Measurements from ENCODE around the gene SF3A1.
"Not testable (repeated sequence)": the region's sequence is repeated elsewhere in the genome, so short reads cannot be mapped to it uniquely, and the experiment has no call there.

The SF3A1 gene

DNA sequence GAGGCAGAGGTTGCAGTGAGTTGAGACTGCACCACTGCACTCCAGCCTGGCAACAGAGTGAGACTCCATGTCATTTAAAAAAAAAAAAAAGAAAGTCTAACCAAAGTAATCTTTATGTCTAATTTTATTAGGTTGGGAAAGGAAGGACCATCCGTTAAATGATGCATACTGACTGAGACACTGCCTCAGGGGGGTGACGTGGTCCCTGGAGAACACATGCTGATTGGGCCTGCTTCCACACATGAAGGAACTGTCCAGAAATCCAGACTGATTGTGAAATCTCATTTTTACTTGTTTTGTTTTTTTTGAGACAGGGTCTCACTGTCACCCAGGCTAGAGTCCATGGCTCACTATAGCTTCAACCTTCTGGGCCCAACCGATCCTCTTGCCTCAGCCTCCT lies 5.5 kb downstream of the SF3A1 start:
- H3K4me3 ChIP-seq (ENCODE audit: low read length in 2 of 2), result no peak overlapping the region
- H3K27ac ChIP-seq (ENCODE audit: low read depth in 2 of 2, low read length in 2 of 2), result no peak overlapping the region
- H3K9ac ChIP-seq (ENCODE audit: low read depth in 1 of 2, low read length in 2 of 2), result no peak overlapping the region
- H3K27me3 ChIP-seq (ENCODE audit: control insufficient read depth in 2 of 2, insufficient read depth in 2 of 2, low read length in 2 of 2), result no peaks in the 10 kb centered on the region
- H3K4me1 ChIP-seq (ENCODE audit: control insufficient read depth in 2 of 2, insufficient read depth in 2 of 2, low read length in 2 of 2), result peaks cover 9 to 12% of the 10 kb centered on the region in 2 donors
- no peaks in the 10 kb centered on the region for H3K9me3 ChIP-seq (ENCODE audit: control insufficient read depth in 2 of 2, low read length in 2 of 2)
- H3K36me3 ChIP-seq (ENCODE audit: control insufficient read depth in 2 of 2, insufficient read depth in 2 of 2, low read length in 2 of 2), result peaks cover 37 to 68% of the 10 kb centered on the region in 2 donors

DNA sequence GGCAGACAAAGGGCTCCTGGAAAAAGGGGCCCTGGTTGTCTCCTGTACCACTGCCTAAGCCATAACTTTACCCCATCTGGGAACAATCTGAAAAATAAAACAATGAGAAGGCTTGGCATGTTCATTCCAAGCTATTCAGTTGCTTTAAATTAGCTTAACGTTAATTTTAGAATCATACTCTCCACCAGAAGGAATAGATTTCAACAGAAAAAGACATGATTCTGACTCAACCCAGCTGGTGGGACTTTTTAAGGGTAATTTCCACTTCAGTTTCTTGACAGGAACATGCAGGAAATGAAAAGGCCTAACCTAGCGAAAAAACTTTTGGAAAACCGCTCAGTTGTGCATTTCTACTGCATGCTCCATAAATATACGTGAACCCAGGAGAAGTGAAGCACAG lies 7.9 kb downstream of the SF3A1 start:
- H3K9ac ChIP-seq (ENCODE audit: low read depth in 1 of 2, low read length in 2 of 2), result no peak overlapping the region
- H3K36me3 ChIP-seq (ENCODE audit: control insufficient read depth in 2 of 2, insufficient read depth in 2 of 2, low read length in 2 of 2), result peaks cover 61 to 88% of the 10 kb centered on the region in 2 donors
- H3K9me3 ChIP-seq (ENCODE audit: control insufficient read depth in 2 of 2, low read length in 2 of 2), result no peaks in the 10 kb centered on the region
- no peak overlapping the region for H3K27ac ChIP-seq (ENCODE audit: low read depth in 2 of 2, low read length in 2 of 2)
- no peak overlapping the region for H3K4me3 ChIP-seq (ENCODE audit: low read length in 2 of 2)
- no peaks in the 10 kb centered on the region for H3K4me1 ChIP-seq (ENCODE audit: control insufficient read depth in 2 of 2, insufficient read depth in 2 of 2, low read length in 2 of 2)
- H3K27me3 ChIP-seq (ENCODE audit: control insufficient read depth in 2 of 2, insufficient read depth in 2 of 2, low read length in 2 of 2), result no peaks in the 10 kb centered on the region

DNA sequence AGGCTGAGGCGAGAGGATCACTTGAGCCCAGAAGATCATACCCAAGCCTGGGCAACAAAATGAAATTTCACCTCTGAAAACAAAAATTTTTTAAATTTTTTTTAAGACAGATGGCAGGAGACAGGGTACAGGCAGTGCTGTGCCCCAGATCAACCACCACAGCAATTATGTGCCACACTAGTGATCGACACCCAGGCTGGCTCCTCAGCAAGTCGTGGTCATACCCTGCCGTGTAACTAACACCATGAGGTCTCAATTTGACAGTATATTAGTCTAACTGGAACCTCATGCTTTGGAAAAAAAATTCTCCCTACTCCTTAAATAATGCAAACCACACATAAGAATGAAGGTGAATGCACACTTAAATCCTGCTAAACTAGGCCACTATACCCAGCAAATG lies 8.3 kb downstream of the SF3A1 start:
- H3K9me3 ChIP-seq (ENCODE audit: control insufficient read depth in 2 of 2, low read length in 2 of 2), result no peaks in the 10 kb centered on the region
- H3K36me3 ChIP-seq (ENCODE audit: control insufficient read depth in 2 of 2, insufficient read depth in 2 of 2, low read length in 2 of 2), result peaks cover 65 to 89% of the 10 kb centered on the region in 2 donors
- H3K9ac ChIP-seq (ENCODE audit: low read depth in 1 of 2, low read length in 2 of 2), result no peak overlapping the region
- no peak overlapping the region for H3K27ac ChIP-seq (ENCODE audit: low read depth in 2 of 2, low read length in 2 of 2)
- H3K4me3 ChIP-seq (ENCODE audit: low read length in 2 of 2), result no peak overlapping the region
- H3K27me3 ChIP-seq (ENCODE audit: control insufficient read depth in 2 of 2, insufficient read depth in 2 of 2, low read length in 2 of 2), result no peaks in the 10 kb centered on the region
- no peaks in the 10 kb centered on the region for H3K4me1 ChIP-seq (ENCODE audit: control insufficient read depth in 2 of 2, insufficient read depth in 2 of 2, low read length in 2 of 2)

DNA sequence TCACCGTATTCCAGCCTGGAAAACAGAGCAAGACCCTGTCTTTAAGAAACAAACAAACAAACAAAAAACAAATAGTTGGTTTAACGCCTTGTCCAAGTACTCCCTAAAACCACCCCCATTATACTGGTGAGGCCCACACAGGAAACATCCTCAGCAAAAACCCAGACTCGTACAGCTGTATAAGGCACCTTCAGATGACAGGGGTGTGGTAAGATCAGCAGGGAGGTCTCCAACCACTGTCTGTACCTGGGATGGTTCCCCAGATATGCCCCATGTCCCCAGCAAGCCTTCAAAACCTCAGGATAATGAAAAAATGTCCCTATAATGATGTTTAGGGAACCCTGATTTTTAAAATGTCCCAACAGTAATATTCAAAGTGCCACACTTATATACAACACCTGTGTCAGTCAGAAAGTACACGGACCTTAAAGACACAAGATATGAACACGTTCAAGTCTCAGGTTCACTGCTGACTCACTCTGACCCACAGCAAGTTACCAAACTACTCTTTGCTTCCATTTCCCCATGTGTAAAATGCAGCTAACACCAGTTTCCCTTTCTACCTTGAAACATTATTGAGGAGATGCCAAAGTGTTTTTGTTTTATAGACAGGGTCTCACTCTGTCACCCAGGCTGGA lies 9.3 kb downstream of the SF3A1 start:
- no peak overlapping the region for H3K9ac ChIP-seq (ENCODE audit: low read depth in 1 of 2, low read length in 2 of 2)
- H3K4me1 ChIP-seq (ENCODE audit: control insufficient read depth in 2 of 2, insufficient read depth in 2 of 2, low read length in 2 of 2), result no peaks in the 10 kb centered on the region
- H3K27me3 ChIP-seq (ENCODE audit: control insufficient read depth in 2 of 2, insufficient read depth in 2 of 2, low read length in 2 of 2), result no peaks in the 10 kb centered on the region
- H3K4me3 ChIP-seq (ENCODE audit: low read length in 2 of 2), result no peak overlapping the region
- H3K27ac ChIP-seq (ENCODE audit: low read depth in 2 of 2, low read length in 2 of 2), result no peak overlapping the region
- H3K36me3 ChIP-seq (ENCODE audit: control insufficient read depth in 2 of 2, insufficient read depth in 2 of 2, low read length in 2 of 2), result peaks cover 68 to 92% of the 10 kb centered on the region in 2 donors
- no peaks in the 10 kb centered on the region for H3K9me3 ChIP-seq (ENCODE audit: control insufficient read depth in 2 of 2, low read length in 2 of 2)

DNA sequence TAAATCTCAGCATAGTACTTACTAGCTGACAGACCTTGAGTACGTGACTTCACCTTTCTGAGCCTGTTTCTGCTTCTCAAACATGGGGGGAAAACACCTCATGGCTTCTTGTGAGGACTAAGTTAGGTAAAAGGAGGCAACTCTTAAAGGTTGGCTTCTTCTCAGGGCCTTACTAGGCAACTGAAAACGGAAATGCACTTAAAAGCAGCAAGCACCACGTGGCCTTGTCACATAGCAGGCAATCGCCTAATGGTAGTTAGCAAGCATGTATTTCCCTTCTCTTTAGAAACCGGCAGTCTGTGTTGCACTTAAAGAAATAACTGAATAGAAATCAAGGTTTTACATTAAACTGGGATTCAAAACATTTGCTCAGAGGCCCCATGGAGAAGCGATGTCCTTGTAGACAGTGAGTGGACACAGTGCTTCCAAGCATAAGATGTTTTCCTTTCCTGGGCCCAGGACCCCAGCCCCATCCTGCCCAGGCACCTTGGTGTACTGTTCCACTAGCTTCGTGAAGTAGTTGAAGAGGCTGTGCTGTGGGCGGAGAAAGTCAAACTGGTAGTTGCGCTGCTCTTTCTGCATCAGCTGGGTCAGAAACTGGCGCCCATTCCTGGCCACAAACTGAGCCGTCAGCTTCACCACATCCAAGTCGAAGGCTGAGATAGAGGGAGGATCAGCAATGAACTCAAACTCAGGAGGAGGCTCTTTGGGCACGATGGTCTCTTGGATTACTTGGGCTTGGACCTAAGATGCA lies 12.1 kb downstream of the SF3A1 start:
- Histone ChIP-seq H3K4me1 (ENCODE audit: control insufficient read depth in 2 of 2, insufficient read depth in 2 of 2, low read length in 2 of 2) (no peaks in the 10 kb centered on the region), H3K27me3 (ENCODE audit: control insufficient read depth in 2 of 2, insufficient read depth in 2 of 2, low read length in 2 of 2) (no peaks in the 10 kb centered on the region), H3K4me3 (ENCODE audit: low read length in 2 of 2) (no peak overlapping the region), H3K27ac (ENCODE audit: low read depth in 2 of 2, low read length in 2 of 2) (no peak overlapping the region), H3K36me3 (ENCODE audit: control insufficient read depth in 2 of 2, insufficient read depth in 2 of 2, low read length in 2 of 2) (peaks cover 78 to 93% of the 10 kb centered on the region in 2 donors), H3K9me3 (ENCODE audit: control insufficient read depth in 2 of 2, low read length in 2 of 2) (no peaks in the 10 kb centered on the region), H3K9ac (ENCODE audit: low read depth in 1 of 2, low read length in 2 of 2) (no peak overlapping the region)

DNA sequence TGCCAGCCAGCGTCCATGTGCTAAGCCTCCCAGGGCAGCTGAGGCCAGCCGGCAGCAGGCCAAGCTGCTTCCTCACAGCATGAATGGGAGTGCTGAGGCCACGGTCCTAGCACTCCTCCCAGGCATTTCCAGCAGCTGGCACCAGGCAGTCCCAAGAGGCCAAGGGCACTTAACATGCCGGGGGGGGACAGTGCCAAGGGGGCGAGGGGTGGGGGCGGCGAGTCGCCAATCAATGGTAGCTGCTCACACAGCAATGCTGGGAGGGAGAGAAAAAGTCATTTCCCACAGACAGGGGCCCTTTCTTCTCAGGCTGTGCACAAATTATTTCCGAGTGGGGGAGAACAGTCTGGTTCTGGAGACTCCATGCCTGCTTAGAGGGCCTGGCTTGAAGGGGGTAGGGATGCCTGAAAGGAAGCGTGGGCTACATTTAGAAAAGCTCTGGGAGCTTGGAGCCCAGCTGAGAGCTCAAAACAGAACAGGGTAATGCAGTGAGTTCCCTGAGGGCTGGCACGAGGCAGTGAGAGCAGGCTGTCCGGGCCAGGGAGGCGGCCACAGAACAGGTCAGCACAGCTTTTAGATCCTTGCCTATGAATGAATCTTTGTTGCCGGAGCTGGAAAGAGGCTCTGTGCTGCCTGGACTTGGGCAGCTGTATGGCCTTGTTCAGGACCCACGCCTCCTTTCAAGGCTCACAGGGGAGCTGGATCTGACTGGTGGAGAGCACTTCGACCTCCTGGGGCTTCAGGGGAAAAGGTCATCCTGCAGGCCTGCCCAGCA lies 15.6 kb downstream of the SF3A1 start:
- Histone ChIP-seq H3K27me3 (ENCODE audit: control insufficient read depth in 2 of 2, insufficient read depth in 2 of 2, low read length in 2 of 2) (no peaks in the 10 kb centered on the region), H3K9me3 (ENCODE audit: control insufficient read depth in 2 of 2, low read length in 2 of 2) (no peaks in the 10 kb centered on the region), H3K9ac (ENCODE audit: low read depth in 1 of 2, low read length in 2 of 2) (no peak overlapping the region), H3K36me3 (ENCODE audit: control insufficient read depth in 2 of 2, insufficient read depth in 2 of 2, low read length in 2 of 2) (peaks cover 95% of the 10 kb centered on the region in 2 donors), H3K4me1 (ENCODE audit: control insufficient read depth in 2 of 2, insufficient read depth in 2 of 2, low read length in 2 of 2) (no peaks in the 10 kb centered on the region), H3K4me3 (ENCODE audit: low read length in 2 of 2) (no peak overlapping the region), H3K27ac (ENCODE audit: low read depth in 2 of 2, low read length in 2 of 2) (no peak overlapping the region)

DNA sequence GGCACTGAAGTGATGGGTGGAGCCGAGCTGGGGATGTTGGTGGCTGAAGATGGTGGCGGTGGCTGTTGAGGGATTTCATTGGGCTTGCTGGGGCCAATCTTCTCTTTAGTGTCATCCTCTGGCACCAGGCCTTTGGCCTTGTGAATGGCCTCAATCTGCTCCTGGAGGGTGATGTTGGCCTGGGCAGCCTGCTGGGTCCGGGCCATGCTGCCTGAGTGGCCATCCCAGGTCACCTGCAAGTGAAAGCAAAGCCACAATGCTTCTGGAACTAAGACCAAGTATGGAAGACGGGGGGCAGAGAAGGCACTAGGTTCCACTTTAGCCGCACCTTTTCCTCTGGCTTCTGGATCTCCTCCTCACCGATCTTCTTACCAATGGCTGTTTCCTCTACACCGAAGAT lies 17.9 kb downstream of the SF3A1 start:
- peaks cover 2% of the 10 kb centered on the region in 2 donors for H3K4me1 ChIP-seq (ENCODE audit: control insufficient read depth in 2 of 2, insufficient read depth in 2 of 2, low read length in 2 of 2)
- H3K9me3 ChIP-seq (ENCODE audit: control insufficient read depth in 2 of 2, low read length in 2 of 2), result no peaks in the 10 kb centered on the region
- no peak overlapping the region for H3K27ac ChIP-seq (ENCODE audit: low read depth in 2 of 2, low read length in 2 of 2)

DNA sequence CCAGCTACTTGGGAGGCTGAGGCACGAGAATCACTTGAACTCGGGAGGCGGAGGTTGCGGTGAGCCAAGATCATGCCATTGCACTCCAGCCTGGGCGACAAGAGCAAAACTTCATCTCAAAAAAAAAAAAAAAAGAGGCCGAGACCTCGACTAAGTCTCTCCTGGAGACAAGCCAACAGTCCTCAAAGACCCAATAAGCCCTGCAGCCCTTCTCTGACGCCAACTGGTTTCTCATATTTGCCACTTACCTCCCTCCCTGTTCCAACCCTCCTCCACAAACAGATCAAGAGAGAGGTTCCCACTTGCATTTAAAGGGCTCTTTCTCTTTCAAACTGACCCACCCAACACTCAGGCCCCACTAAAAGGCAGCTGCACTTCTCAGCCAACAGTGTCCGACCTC lies 18.4 kb downstream of the SF3A1 start:
- H3K4me3 ChIP-seq (ENCODE audit: low read length in 2 of 2); H3K4me1 ChIP-seq (ENCODE audit: control insufficient read depth in 2 of 2, insufficient read depth in 2 of 2, low read length in 2 of 2); H3K27ac ChIP-seq (ENCODE audit: low read depth in 2 of 2, low read length in 2 of 2); H3K9me3 ChIP-seq (ENCODE audit: control insufficient read depth in 2 of 2, low read length in 2 of 2); H3K9ac ChIP-seq (ENCODE audit: low read depth in 1 of 2, low read length in 2 of 2); H3K27me3 ChIP-seq (ENCODE audit: control insufficient read depth in 2 of 2, insufficient read depth in 2 of 2, low read length in 2 of 2): not testable (repeated sequence)
- peaks cover 94 to 96% of the 10 kb centered on the region in 2 donors for H3K36me3 ChIP-seq (ENCODE audit: control insufficient read depth in 2 of 2, insufficient read depth in 2 of 2, low read length in 2 of 2)

More for the DNA sequence above, 17.9 kb downstream of the SF3A1 start:
- Histone ChIP-seq H3K36me3 (ENCODE audit: control insufficient read depth in 2 of 2, insufficient read depth in 2 of 2, low read length in 2 of 2) (peaks cover 94 to 95% of the 10 kb centered on the region in 2 donors), H3K4me3 (ENCODE audit: low read length in 2 of 2) (no peak overlapping the region), H3K9ac (ENCODE audit: low read depth in 1 of 2, low read length in 2 of 2) (no peak overlapping the region), H3K27me3 (ENCODE audit: control insufficient read depth in 2 of 2, insufficient read depth in 2 of 2, low read length in 2 of 2) (no peaks in the 10 kb centered on the region)

DNA sequence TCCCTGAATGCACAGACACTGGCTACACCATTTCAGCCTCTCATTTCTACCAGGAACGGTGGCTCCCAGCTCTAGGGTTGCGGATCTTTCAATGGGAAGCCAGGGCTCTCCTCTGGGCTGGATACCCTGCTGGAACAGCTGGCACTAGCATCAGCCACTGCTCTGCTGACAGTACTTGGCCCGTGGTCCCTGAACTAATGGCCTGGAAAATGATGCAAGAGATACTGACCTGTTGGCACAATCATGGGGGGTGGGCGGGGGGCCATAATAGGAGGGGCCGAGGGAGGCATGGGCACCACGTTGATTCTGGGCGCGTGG lies 19.3 kb downstream of the SF3A1 start:
- Histone ChIP-seq H3K36me3 (ENCODE audit: control insufficient read depth in 2 of 2, insufficient read depth in 2 of 2, low read length in 2 of 2) (peaks cover 88 to 95% of the 10 kb centered on the region in 2 donors), H3K4me3 (ENCODE audit: low read length in 2 of 2) (no peak overlapping the region), H3K9ac (ENCODE audit: low read depth in 1 of 2, low read length in 2 of 2) (no peak overlapping the region), H3K9me3 (ENCODE audit: control insufficient read depth in 2 of 2, low read length in 2 of 2) (no peaks in the 10 kb centered on the region), H3K27ac (ENCODE audit: low read depth in 2 of 2, low read length in 2 of 2) (no peak overlapping the region), H3K27me3 (ENCODE audit: control insufficient read depth in 2 of 2, insufficient read depth in 2 of 2, low read length in 2 of 2) (no peaks in the 10 kb centered on the region), H3K4me1 (ENCODE audit: control insufficient read depth in 2 of 2, insufficient read depth in 2 of 2, low read length in 2 of 2) (peaks cover 13 to 15% of the 10 kb centered on the region in 2 donors)

Data from mucosa of rectum (tissue), 2 donors.